ENCODE measurements around the gene EDIL3. TPM values are rescaled to one million over a fixed set of nuclear protein-coding genes. Genes with fewer than 3 reads are reported as not detected.

The EDIL3 gene
- total RNA-seq, 4 donors from 2014 or later, result 9.4 to 21.5 (median 17.5) TPM

- H3K4me3 ChIP-seq, result no peak overlapping the region
- no peaks in the 10 kb centered on the region for H3K4me1 ChIP-seq
- TF ChIP-seq EP300 (IDR thresholded peaks at IDR 0.05) (no peak), POLR2AphosphoS5 (IDR thresholded peaks at IDR 0.05) (no peak), CTCF (IDR thresholded peaks at IDR 0.05) (no peak), POLR2A (IDR thresholded peaks at IDR 0.05) (no peak)
- H3K9me3 ChIP-seq, result no peaks in the 10 kb centered on the region
- DNase-seq (ENCODE audit: low spot score in 2 of 2), result no peak
- no peak overlapping the region for H3K27ac ChIP-seq
- H3K27me3 ChIP-seq, result no peaks in the 10 kb centered on the region
- H3K36me3 ChIP-seq, result no peaks in the 10 kb centered on the region
- WGBS, result 75% methylated on average over 3 of the region's 3 CpGs
These were observed 118.7 kb downstream of the EDIL3 start for GRCh38 chr5:84265739-84266550.

GRCh38 chr5:84265130-84265529 is 119.5 kb downstream of the EDIL3 start:
- no peak overlapping the region for H3K4me3 ChIP-seq
- H3K4me1 ChIP-seq, result no peaks in the 10 kb centered on the region
- no peaks in the 10 kb centered on the region for H3K9me3 ChIP-seq
- no peak overlapping the region for H3K27ac ChIP-seq
- TF ChIP-seq EP300 (IDR thresholded peaks at IDR 0.05) (no peak), POLR2AphosphoS5 (IDR thresholded peaks at IDR 0.05) (no peak), CTCF (IDR thresholded peaks at IDR 0.05) (no peak), POLR2A (IDR thresholded peaks at IDR 0.05) (no peak)
- H3K36me3 ChIP-seq, result no peaks in the 10 kb centered on the region
- no peak for DNase-seq (ENCODE audit: low spot score in 2 of 2)
- H3K27me3 ChIP-seq, result no peaks in the 10 kb centered on the region
- WGBS, result 48% methylated on average over 2 of the region's 2 CpGs

- Histone ChIP-seq H3K27me3 (no peaks in the 10 kb centered on the region), H3K9me3 (no peaks in the 10 kb centered on the region), H3K27ac (no peak overlapping the region), H3K4me1 (no peaks in the 10 kb centered on the region), H3K4me3 (no peak overlapping the region), H3K36me3 (no peaks in the 10 kb centered on the region)
- WGBS, result 98% methylated on average over 1 of the region's 1 CpG
- TF ChIP-seq EP300 (IDR thresholded peaks at IDR 0.05) (no peak), POLR2AphosphoS5 (IDR thresholded peaks at IDR 0.05) (no peak), CTCF (IDR thresholded peaks at IDR 0.05) (no peak), POLR2A (IDR thresholded peaks at IDR 0.05) (no peak)
- DNase-seq (ENCODE audit: low spot score in 2 of 2), result no peak
These were observed 123.7 kb downstream of the EDIL3 start for GRCh38 chr5:84260939-84261338.

GRCh38 chr5:84260140-84260539 is 124.5 kb downstream of the EDIL3 start:
- TF ChIP-seq CTCF (IDR thresholded peaks at IDR 0.05) (no peak), EP300 (IDR thresholded peaks at IDR 0.05) (no peak), POLR2A (IDR thresholded peaks at IDR 0.05) (no peak), POLR2AphosphoS5 (IDR thresholded peaks at IDR 0.05) (no peak)
- DNase-seq (ENCODE audit: low spot score in 2 of 2), result no peak
- no peaks in the 10 kb centered on the region for H3K9me3 ChIP-seq
- no peak overlapping the region for H3K4me3 ChIP-seq
- H3K36me3 ChIP-seq, result no peaks in the 10 kb centered on the region
- no peak overlapping the region for H3K27ac ChIP-seq
- H3K27me3 ChIP-seq, result no peaks in the 10 kb centered on the region
- H3K4me1 ChIP-seq, result no peaks in the 10 kb centered on the region
- WGBS, result 52% methylated on average over 1 of the region's 1 CpG

GRCh38 chr5:84259283-84260045 is 125.2 kb downstream of the EDIL3 start:
- no peak for DNase-seq (ENCODE audit: low spot score in 2 of 2)
- H3K27ac ChIP-seq, result no peak overlapping the region
- H3K36me3 ChIP-seq, result no peaks in the 10 kb centered on the region
- H3K4me3 ChIP-seq, result no peak overlapping the region
- TF ChIP-seq EP300 (IDR thresholded peaks at IDR 0.05), result no peak
- TF ChIP-seq CTCF (IDR thresholded peaks at IDR 0.05), result no peak
- TF ChIP-seq POLR2A (IDR thresholded peaks at IDR 0.05), result no peak
- TF ChIP-seq POLR2AphosphoS5 (IDR thresholded peaks at IDR 0.05), result no peak
- H3K4me1 ChIP-seq, result no peaks in the 10 kb centered on the region
- 43% methylated on average over 4 of the region's 4 CpGs for WGBS
- H3K9me3 ChIP-seq, result no peaks in the 10 kb centered on the region
- H3K27me3 ChIP-seq, result no peaks in the 10 kb centered on the region

Data from suprapubic skin (tissue), 4 donors.